Transverse colon (tissue), 4 donors: ENCODE data around the gene CACNG5. TPM values are rescaled to one million over a fixed set of nuclear protein-coding genes. Genes with fewer than 3 reads are reported as not detected.

Source experiments
- DNase-seq: peaks from one replicate; pipeline ENCODE4 v3.0.0-alpha.2; 2019
- H3K27ac ChIP-seq, 4 donors: fragments of 200-600 bp; sonication (generic); 2 replicates each; pipeline ENCODE4 v1.5.1; 2016 to 2018; ENCODE audit warnings: inconsistent platforms in 4 of 4
- H3K27me3 ChIP-seq: fragments of 200-600 bp; sonication (generic); 2 replicates; pipeline ENCODE4 v1.5.1; 2017; ENCODE audit warnings: inconsistent platforms
- H3K36me3 ChIP-seq, 4 donors: fragments of 200-600 bp; sonication (generic); 2 replicates each; pipeline ENCODE4 v1.5.1; 2017 to 2019; ENCODE audit warnings: inconsistent platforms in 4 of 4
- H3K4me1 ChIP-seq, 4 donors: fragments of 200-600 bp; sonication (generic); 2 replicates each; pipeline ENCODE4 v1.5.1; 2017 to 2020; ENCODE audit warnings: inconsistent platforms in 4 of 4
- H3K4me3 ChIP-seq, 4 donors: fragments of 200-600 bp; sonication (generic); 1 replicate in 1 of 4; 2 replicates in 3 of 4; pipeline versions ENCODE4 v1.5.1 to v1.6.1; 2017 to 2019; ENCODE audit warnings: inconsistent platforms in 4 of 4
- H3K9me3 ChIP-seq, 2 donors: fragments of 200-600 bp; sonication (generic); 2 replicates each; pipeline ENCODE4 v1.5.1; 2017 to 2019; ENCODE audit warnings: inconsistent platforms in 2 of 2
- CTCF ChIP-seq, 5 experiments: fragments of 200-600 bp in 3 of 5; fragments of 450-650 bp in 2 of 5; sonication (generic) in 3 of 5; IDR thresholded peaks; 1 replicate in 2 of 5; 2 replicates in 3 of 5; pipeline ENCODE4 v1.5.1; 2016 to 2017; ENCODE audit warnings: antibody characterized with exemption in 5 of 5, inconsistent platforms in 3 of 5, mild to moderate bottlenecking in 2 of 5, moderate library complexity in 1 of 5
- EP300 ChIP-seq: sonication (generic); formaldehyde crosslinking; IDR thresholded peaks from one replicate; pipeline ENCODE4 v1.6.1; 2017; ENCODE audit warnings: antibody characterized with exemption, low read depth
- POLR2A ChIP-seq: fragments of 450-650 bp; IDR thresholded peaks from one replicate; pipeline ENCODE4 v1.6.1; 2016; ENCODE audit warnings: antibody characterized with exemption, mild to moderate bottlenecking, moderate library complexity
- POLR2AphosphoS5 ChIP-seq, 3 donors: sonication (generic); formaldehyde crosslinking; IDR thresholded peaks; one replicate each; pipeline ENCODE4 v1.6.1; 2016; ENCODE audit warnings: antibody characterized with exemption in 3 of 3
- WGBS, 2 donors: methylation state at CpG; one replicate each; pipeline ENCODE4 v1.1.5; 2018; ENCODE audit warnings: low coverage in 1 of 2; 5-methylcytosine and 5-hydroxymethylcytosine counted together
- in situ Hi-C, 4 donors: fragments of 200-750 bp; cut with MboI; loops; one replicate each; pipeline versions ENCODE4 v1.15.0 to v1.15.1; 2017; ENCODE audit warnings: low sequenced_read_pairs in 3 of 4, low pct_ligation_motif_present in 1 of 4, low pct_unique_long_range_greater_than_20kb in 1 of 4
- intact Hi-C: fragments of 100-400 bp; cut with DNase I; formaldehyde crosslinking; loops from one replicate; pipeline ENCODE4 v1.15.1; 2023; ENCODE audit warnings: low total_unique reads
- total RNA-seq, 4 donors: library from RNA; depleted of rRNA; stranded (reverse); fragments of >200 nt; gene quantifications; one replicate each; pipeline ENCODE4 v1.1.0, GENCODE V29; 2016

Gene CACNG5
- total RNA-seq, 4 donors from 2014 or later, result 0.32 TPM; not detected in 3

GRCh38 chr17:66814026-66814425 lies 20.9 kb upstream of the CACNG5 start:
- 60 to 95% methylated on average over 2 to 6 of the region's 6 CpGs for WGBS, 2 donors

GRCh38 chr17:66814570-66814969 lies 20.3 kb upstream of the CACNG5 start:
- no peaks in the 10 kb centered on the region for H3K36me3 ChIP-seq
- no peaks in the 10 kb centered on the region for H3K27me3 ChIP-seq

More at GRCh38 chr17:66814026-66814425, 20.9 kb upstream of the CACNG5 start:
- DNase-seq, result no peak
- in situ Hi-C loops, result no loop called here
- intact Hi-C loops, result no loop called here
- Histone ChIP-seq H3K9me3 (no peaks in the 10 kb centered on the region), H3K4me1 (no peaks in the 10 kb centered on the region), H3K36me3 (no peaks in the 10 kb centered on the region), H3K27me3 (no peaks in the 10 kb centered on the region), H3K27ac (no peak overlapping the region), H3K4me3 (no peak overlapping the region)
- TF ChIP-seq POLR2A (no peak), CTCF (IDR thresholded peaks at IDR 0.05) (no peak), EP300 (no peak), POLR2AphosphoS5 (IDR thresholded peaks at IDR 0.05) (no peak)

GRCh38 chr17:66817750-66818149 lies 17.2 kb upstream of the CACNG5 start:
- DNase-seq, result no peak
- intact Hi-C loops, result no loop called here
- no peak for TF ChIP-seq CTCF (IDR thresholded peaks at IDR 0.05)
- no peak for TF ChIP-seq POLR2A
- no peak for TF ChIP-seq EP300
- TF ChIP-seq POLR2AphosphoS5 (IDR thresholded peaks at IDR 0.05), result no peak
- no peak overlapping the region for H3K4me3 ChIP-seq
- H3K27me3 ChIP-seq, result no peaks in the 10 kb centered on the region
- H3K9me3 ChIP-seq, result no peaks in the 10 kb centered on the region
- H3K36me3 ChIP-seq, result no peaks in the 10 kb centered on the region
- in situ Hi-C loops, result no loop called here
- no peaks in the 10 kb centered on the region for H3K4me1 ChIP-seq
- WGBS, 2 donors, result 80 to 100% methylated on average over 1 of the region's 1 CpG
- H3K27ac ChIP-seq, result no peak overlapping the region

More at GRCh38 chr17:66814570-66814969, 20.3 kb upstream of the CACNG5 start:
- Histone ChIP-seq H3K4me1 (no peaks in the 10 kb centered on the region), H3K27ac (no peak overlapping the region), H3K4me3 (no peak overlapping the region), H3K9me3 (no peaks in the 10 kb centered on the region)
- DNase-seq, result no peak
- no peak for TF ChIP-seq POLR2AphosphoS5 (IDR thresholded peaks at IDR 0.05)
- TF ChIP-seq CTCF (IDR thresholded peaks at IDR 0.05), result no peak
- no peak for TF ChIP-seq EP300
- no peak for TF ChIP-seq POLR2A
- in situ Hi-C loops, result no loop called here
- intact Hi-C loops, result no loop called here
- WGBS, 2 donors, result 39 to 48% methylated on average over 2 to 5 of the region's 5 CpGs

DNA sequence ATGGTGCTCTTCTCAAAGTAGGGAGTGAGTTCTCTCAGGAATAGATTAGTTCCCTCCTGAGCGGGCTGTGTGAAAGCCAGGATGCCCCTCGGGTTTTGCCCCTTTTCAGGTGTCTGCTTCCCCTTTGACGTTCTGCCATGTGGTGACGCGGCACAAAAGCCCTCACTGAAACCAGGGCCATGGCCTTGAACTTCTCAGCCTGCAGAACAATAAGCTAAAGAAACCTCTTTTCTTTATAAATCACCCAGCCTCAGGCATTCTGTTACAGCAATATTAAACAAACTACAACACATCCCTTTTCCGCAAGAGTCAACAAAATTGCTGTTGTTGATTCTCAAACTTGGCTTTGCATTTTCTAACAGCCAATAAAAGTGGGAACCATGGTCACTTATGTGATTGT lies 15.5 kb upstream of the CACNG5 start:
- H3K4me1 ChIP-seq, result no peaks in the 10 kb centered on the region
- no peak overlapping the region for H3K4me3 ChIP-seq
- no peak for TF ChIP-seq CTCF (IDR thresholded peaks at IDR 0.05)
- no peak for TF ChIP-seq POLR2AphosphoS5 (IDR thresholded peaks at IDR 0.05)
- TF ChIP-seq POLR2A, result no peak
- TF ChIP-seq EP300, result no peak
- no peak overlapping the region for H3K27ac ChIP-seq
- no peaks in the 10 kb centered on the region for H3K36me3 ChIP-seq
- H3K9me3 ChIP-seq, result no peaks in the 10 kb centered on the region
- intact Hi-C loops (no loop called here), in situ Hi-C loops (no loop called here)
- WGBS, 2 donors, result 85 to 88% methylated on average over 6 of the region's 6 CpGs
- no peak for DNase-seq
- peaks cover 2% of the 10 kb centered on the region for H3K27me3 ChIP-seq
